GM19025 (cell line): ENCODE data around the gene WDR41.
"Not testable (repeated sequence)": the region's sequence is repeated elsewhere in the genome, so short reads cannot be mapped to it uniquely, and the experiment has no call there.

ENCODE experiments used
- ATAC-seq: cut with Tn5 transposase; IDR thresholded peaks from one replicate; pipeline ENCODE4 v1.9.1; 2021; ENCODE audit warnings: mild to moderate bottlenecking, low read depth, moderate library complexity; ENCODE audit not compliant: unreplicated experiment

Gene WDR41

DNA sequence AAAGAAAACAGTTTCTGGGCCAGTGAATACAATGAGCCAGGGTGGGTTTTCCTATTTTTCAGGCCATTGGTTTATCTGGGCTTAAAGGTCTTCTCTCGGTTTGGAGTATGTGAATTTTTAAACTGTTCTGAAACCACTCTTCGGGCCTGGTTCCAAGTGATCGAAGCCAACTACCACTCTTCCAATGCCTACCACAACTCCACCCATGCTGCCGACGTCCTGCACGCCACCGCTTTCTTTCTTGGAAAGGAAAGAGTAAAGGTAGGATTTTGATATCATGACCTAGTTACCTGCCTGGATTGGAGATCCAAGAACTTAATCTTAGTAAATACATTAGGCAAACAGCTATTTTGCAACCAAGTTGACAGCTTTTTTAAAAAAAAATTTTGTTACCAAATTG lies 79.1 kb downstream of the WDR41 start:
- ATAC-seq: no peak

DNA sequence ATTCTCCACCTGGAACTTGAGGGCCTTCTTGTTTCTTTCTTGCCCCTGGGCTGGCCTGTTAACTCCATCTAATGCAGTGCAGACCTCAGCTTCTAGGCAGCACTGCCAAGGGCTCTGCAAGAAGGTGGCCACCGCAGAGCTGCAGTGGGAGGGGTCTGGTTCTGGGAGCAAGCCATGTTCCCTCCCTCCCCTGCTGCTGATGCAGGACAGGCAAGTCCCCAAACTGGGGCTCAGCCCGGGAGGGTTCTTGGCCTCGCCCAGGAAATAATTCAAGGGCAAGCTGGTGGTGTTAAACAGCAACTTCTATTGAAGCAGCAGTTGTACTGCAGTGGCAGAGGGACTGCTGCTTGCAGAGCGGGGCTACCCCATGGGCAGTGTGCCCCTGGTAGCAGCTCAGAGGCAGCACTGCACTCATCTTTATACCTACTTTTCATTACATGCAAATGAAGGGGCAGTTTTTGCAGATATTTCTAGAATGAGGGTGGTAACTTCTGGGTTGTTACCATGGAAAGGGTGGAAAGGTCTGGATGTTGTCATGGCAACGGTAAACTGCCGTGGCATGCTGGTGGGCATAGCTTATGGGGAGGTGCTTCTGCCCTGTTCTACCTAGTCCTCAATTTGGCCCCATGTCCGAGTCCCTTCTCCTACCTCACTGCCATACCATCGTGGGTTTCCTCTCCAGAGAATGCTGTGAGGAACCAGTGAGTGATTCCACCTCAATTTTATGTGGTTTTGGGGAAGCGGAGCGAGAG lies 82.1 kb downstream of the WDR41 start:
- no peak for ATAC-seq

GRCh38 chr5:77407152-77407551 lies 85.0 kb downstream of the WDR41 start:
- ATAC-seq: no peak

DNA sequence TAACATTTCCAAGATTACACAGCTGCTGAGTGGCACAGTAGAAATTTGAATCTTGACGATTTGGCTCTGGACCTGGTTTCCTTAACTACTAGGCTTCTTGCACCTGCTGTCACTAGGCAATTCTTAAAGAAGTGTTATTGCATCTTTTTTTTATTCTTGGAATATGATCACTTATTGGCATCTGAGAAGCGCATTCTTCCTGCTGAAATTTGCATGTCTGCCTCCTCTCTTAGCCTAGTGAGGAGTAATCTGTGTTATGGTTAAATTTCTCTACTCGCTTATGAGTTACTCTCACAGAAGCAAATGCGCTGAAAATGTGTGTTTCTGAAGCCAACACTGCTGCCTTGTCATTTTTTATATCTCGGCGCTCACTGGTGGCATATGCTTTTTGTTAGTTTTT lies 89.3 kb downstream of the WDR41 start:
- ATAC-seq: no peak

DNA sequence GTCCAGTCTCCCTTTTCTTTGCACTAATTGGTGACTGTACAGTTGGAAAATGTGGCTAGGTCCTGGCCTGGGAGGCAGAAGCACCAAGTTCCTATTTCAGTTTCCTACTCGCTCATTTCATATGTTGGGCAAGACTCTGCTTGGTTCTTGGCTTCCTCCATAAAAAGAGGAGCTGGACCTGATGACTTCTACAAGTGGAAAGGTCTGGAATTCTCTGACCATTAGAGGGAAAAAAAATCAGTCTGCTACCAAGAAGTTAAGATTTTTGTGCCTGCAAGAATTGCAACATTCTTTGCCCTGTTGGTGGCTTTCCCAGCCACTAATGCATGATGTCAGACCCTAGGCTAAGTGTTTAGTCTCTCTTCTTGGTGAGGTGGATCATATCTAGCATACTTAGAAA lies 91.5 kb downstream of the WDR41 start:
- ATAC-seq: no peak

DNA sequence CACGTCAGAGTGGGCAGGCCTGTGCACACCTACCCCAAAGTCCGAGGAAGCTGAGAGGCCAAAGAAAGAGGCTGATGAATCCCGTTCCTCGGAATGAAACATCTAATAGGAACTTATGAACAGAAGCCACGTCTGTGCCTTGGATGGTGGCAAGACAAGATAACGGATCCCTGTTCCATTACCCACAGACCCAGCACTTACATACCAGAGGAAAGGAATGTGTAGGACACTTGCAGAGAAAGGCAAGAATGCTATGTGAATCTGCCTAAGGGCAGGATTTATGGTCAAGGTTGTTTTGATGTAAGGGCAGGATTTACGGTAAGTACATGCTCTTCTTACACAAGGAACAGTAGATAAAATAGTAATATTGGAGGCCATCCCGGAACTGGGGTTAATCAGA lies 93.2 kb downstream of the WDR41 start:
- no peak for ATAC-seq

- ATAC-seq: no peak
Observed at GRCh38 chr5:77398458-77398857, 93.7 kb downstream of the WDR41 start.

DNA sequence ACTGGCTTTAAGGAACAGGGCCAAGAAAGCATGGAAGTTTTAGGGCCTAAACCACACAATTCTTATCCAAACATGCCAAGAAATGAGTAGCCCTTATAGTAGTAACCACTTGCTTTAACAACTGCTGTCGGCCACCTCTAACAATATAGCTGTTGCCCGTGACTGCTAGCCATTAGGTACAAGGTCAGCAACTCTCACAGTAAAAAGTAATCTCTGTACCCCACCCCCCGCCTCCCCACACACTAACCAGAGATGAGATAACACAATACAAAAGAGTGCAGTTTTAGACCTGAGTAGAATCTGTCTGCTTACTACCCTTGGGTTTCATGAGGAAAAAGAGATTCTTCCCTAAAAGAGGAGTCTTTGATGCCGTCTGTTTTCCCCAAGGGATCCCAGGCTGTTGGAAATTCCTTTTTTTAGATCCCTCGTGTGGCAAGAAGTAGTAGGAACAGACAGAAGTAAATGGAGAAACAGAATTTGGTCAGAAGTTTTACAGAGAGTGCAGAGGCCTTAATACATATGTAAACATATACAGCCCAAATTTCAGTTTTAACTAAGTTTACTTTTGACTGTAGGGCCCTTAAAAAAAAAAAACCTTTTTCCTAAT lies 94.3 kb downstream of the WDR41 start:
- no peak for ATAC-seq

- ATAC-seq: no peak
Observed at GRCh38 chr5:77396017-77396416, 96.1 kb downstream of the WDR41 start.

GRCh38 chr5:77394064-77394715 lies 97.9 kb downstream of the WDR41 start:
- ATAC-seq: no peak

DNA sequence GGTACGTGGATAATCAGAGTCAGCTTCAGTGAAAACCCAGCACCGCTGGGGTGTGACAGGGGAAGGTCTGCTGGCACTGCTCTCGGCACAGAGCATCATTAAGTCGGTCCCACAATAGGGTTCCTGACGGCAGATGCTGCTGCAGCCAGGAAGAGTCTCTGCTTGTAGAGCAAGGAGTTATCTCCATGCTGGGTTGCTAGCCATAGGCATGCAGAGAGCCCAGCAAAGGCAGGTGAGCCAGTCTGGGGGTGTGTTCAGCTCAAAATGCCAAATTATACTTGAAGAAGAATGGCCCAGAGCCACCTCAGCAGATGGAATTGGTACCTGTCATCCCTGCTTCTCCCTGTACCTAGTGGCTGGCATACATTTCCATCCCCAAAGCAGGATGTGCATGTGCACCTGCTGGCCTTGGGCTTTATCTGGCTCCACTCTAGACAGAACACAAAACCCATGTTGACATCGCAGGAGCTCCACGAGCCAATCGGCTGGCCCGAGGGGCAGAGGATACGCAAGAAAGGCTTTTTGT lies 100.8 kb downstream of the WDR41 start:
- no peak for ATAC-seq

DNA sequence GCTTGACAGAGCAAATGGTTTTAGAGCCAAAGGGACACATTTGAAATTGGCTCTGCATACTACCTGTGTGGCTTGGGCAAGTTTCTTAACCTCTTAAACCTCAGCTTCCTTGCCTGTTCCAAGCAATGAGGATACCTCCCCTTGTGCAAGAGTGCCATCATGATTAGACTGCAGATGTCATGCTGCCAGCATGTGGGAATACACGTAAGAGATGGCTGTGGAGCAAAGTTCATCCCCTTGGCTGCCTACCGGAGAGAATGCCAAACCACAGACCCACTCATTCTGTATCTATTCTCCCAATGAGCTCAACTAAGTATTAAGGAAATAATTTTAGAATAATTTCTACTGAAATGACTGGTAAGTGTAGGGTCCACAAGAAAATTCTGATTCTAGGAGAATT lies 101.3 kb downstream of the WDR41 start:
- no peak for ATAC-seq

DNA sequence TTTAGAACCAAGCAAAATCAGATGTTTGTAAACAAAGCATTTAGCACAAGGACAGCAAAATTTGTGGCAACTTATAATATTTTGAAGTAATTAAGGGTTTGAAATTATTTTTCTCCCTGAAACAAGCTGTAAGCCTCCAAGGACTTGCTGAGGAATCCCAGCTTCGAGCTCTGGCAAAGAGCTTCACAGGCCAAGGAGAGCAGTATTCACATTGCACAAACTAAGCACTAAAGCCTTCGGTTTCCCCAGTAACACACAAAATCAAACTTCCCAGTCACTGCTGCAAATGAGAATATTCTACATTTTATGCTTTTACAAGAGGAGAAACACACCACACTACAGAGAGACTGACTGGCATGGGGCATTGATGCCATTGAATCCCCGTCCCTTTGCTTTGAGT lies 101.9 kb downstream of the WDR41 start:
- ATAC-seq: no peak

DNA sequence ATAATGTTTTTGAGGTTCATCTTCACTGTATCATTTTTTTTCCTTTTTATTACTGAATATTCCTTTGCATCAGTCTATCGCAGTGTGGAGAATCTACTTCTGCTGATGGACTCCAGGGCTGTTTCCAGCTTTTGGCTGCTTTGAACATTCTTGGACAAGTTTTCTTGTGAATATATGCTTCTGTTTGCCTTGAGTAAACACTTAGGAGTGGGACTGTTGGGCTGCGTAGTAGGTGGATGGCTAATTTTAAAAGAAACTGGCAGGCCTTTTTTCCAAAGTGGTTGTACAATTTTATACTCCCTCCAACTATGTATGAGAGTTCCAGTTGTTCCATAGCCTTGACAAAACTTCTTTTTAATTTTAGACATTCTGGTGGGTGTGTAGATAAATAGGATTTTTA lies 102.4 kb downstream of the WDR41 start:
- no peak for ATAC-seq

DNA sequence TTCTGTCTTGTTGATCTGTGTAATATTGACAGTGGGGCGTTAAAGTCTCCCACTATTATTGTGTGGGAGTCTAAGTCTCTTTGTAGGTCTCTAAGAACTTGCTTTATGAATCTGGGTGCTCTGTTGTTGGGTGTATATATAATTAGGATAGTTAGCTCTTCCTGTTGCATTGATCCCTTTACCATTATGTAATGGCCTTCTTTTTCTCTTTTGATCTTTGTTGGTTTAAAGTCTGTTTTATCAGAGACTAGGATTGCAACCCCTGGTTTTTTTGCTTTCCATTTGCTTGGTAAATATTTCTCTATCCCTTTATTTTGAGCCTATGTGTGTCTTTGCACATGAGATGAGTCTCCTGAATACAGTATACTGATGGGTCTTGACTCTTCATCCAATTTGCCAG lies 105.8 kb downstream of the WDR41 start:
- ATAC-seq: not testable (repeated sequence)

DNA sequence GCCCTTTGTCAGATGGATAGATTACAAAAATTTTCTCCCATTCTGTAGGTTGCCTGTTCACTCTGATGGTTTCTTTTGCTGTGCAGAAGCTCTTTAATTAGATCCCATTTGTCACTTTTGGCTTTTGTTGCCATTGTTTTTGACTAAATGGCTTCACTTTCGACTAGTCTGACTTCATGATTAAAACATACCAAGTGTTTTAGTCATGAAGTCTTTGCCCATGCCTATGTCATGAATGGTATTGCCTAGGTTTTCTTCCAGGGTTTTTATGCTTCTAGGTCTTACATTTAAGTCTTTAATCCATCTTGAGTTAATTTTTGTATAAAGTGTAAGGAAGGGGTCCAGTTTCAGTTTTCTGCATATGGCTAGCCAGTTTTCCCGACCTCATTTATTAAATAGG lies 108.8 kb downstream of the WDR41 start:
- not testable (repeated sequence) for ATAC-seq
